ENCODE measurements around the gene AXIN2.

- TF ChIP-seq EZH2 (IDR thresholded peaks at IDR 0.05) (no peak), POLR2AphosphoS5 (IDR thresholded peaks at IDR 0.05; ENCODE audit: borderline replicate concordance, low read depth, low read length) (no peak)
Measured at GRCh38 chr17:65598746-65599145, 37.3 kb upstream of the AXIN2 start.

Measured in SK-N-MC (cell line).